Upper lobe of right lung (tissue), 1 donor: ENCODE data around the gene SDK2. TPM values are rescaled to one million over a fixed set of nuclear protein-coding genes. Genes with fewer than 3 reads are reported as not detected.
"Not testable (repeated sequence)": the region's sequence is repeated elsewhere in the genome, so short reads cannot be mapped to it uniquely, and the experiment has no call there.

Source experiments
- ATAC-seq: fragments of 200-7000 bp; cut with Tn5 transposase; one replicate; pipeline ENCODE4 v1.9.1; 2020; ENCODE audit warnings: mild to moderate bottlenecking, moderate library complexity
- DNase-seq: peaks from one replicate; pipeline ENCODE4 v3.0.0-alpha.2; 2020
- H3K27ac ChIP-seq: fragments of 200-600 bp; one replicate; pipeline ENCODE4 v1.8.0; 2022
- H3K27me3 ChIP-seq: fragments of 200-600 bp; one replicate; pipeline ENCODE4 v1.8.0; 2022; ENCODE audit warnings: mild to moderate bottlenecking
- H3K36me3 ChIP-seq: fragments of 200-600 bp; one replicate; pipeline ENCODE4 v1.8.0; 2022
- H3K4me1 ChIP-seq: fragments of 200-600 bp; one replicate; pipeline ENCODE4 v1.8.0; 2022
- H3K4me3 ChIP-seq: fragments of 200-600 bp; one replicate; pipeline ENCODE4 v1.8.0; 2022; ENCODE audit warnings: mild to moderate bottlenecking
- H3K9me3 ChIP-seq: fragments of 200-600 bp; one replicate; pipeline ENCODE4 v1.8.0; 2022
- intact Hi-C: fragments of 100-400 bp; cut with DNase I; formaldehyde crosslinking; loops from one replicate; pipeline ENCODE4 v1.11.0; 2022
- total RNA-seq: library from RNA; stranded (reverse); fragmentation: NEBNext Ultra II Directional; extraction: Animal tissue kit (Norgen Biotek cat#: 25700); gene quantifications from one replicate; pipeline ENCODE4 v1.2.1, GENCODE V29; 2021
- TF ChIP-seq, protein P1 (sequence below): fragments of 200-600 bp; IDR thresholded peaks from one replicate; pipeline ENCODE4 v1.8.0; 2022; ENCODE audit warnings: antibody characterized with exemption
- donor health status: DM: no; HTN: yes; CAD: no; lungs with severe emphysema.

SDK2 gene
- total RNA-seq, 1 donor from 2014 or later = 2.3 TPM

DNA sequence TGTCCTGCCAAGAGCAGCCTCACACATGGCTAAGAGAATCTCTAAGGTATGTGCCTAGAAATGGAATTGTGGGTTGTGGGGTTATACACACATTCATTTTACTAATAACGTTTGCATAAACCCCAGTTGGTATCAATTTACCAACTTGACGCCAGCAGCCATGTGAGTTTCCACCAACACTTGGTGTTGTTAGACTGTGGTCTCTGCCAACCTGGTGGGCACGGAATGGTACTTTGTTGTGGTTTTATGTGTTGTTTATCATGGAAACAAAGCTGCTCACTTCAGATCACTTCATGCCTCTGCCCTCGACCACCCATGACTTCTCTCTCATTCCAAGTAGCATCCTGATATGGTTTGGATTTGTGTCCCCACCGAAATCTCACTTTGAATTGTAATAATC lies 180.4 kb downstream of the SDK2 start:
- H3K27me3 ChIP-seq = no peaks in the 10 kb centered on the region
- intact Hi-C loops = no loop called here
- H3K27ac ChIP-seq = no peak overlapping the region
- no peaks in the 10 kb centered on the region for H3K4me1 ChIP-seq
- TF ChIP-seq, protein P1, sequence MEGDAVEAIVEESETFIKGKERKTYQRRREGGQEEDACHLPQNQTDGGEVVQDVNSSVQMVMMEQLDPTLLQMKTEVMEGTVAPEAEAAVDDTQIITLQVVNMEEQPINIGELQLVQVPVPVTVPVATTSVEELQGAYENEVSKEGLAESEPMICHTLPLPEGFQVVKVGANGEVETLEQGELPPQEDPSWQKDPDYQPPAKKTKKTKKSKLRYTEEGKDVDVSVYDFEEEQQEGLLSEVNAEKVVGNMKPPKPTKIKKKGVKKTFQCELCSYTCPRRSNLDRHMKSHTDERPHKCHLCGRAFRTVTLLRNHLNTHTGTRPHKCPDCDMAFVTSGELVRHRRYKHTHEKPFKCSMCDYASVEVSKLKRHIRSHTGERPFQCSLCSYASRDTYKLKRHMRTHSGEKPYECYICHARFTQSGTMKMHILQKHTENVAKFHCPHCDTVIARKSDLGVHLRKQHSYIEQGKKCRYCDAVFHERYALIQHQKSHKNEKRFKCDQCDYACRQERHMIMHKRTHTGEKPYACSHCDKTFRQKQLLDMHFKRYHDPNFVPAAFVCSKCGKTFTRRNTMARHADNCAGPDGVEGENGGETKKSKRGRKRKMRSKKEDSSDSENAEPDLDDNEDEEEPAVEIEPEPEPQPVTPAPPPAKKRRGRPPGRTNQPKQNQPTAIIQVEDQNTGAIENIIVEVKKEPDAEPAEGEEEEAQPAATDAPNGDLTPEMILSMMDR = no peak
- ATAC-seq = no peak
- DNase-seq = no peak
- no peaks in the 10 kb centered on the region for H3K9me3 ChIP-seq
- no peak overlapping the region for H3K4me3 ChIP-seq
- H3K36me3 ChIP-seq = no peaks in the 10 kb centered on the region

DNA sequence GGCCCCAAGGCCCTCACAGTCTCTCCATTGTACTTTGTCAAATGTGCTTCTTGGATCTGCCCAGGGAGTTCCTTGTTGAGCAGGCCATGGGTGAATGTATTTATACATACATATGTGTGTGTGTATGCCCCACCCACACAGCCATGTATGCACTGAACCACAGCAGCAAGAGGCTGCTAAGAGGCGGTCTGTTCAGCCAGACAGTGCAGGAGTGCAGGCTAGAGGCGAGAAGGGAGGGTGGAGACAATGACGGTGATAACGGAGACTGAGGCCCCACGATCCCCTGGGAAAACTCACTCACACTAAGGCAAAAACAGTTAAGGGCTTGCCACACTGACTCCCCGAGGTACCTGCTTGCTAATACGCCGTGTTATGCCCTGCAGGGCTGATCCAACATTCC lies 181.4 kb downstream of the SDK2 start:
- Histone ChIP-seq H3K4me1 (no peaks in the 10 kb centered on the region), H3K4me3 (no peak overlapping the region), H3K27ac (no peak overlapping the region), H3K27me3 (no peaks in the 10 kb centered on the region), H3K36me3 (no peaks in the 10 kb centered on the region), H3K9me3 (no peaks in the 10 kb centered on the region)
- ATAC-seq = no peak
- intact Hi-C loops = no loop called here
- TF ChIP-seq, protein P1 = no peak
- DNase-seq = no peak

DNA sequence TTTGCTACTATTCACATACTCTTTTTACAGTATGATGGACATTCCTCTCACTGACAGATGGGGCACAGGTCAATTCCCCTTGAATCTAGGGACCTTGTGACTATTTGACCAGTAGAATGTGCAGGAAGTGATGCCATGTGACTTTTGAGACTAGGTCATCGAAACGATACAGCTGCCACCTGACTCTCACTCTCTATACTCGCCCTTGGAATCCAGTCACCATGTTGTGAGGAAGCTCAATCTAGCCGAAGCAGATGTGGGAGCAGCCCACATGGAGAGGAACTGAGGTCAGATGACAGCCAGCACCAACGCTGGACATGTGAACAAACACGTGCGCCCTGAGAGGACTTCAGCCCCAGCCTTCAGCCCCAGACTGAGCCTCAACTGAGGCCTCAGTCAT lies 184.3 kb downstream of the SDK2 start:
- no peak overlapping the region for H3K27ac ChIP-seq
- DNase-seq (no peak), ATAC-seq (no peak)
- intact Hi-C loops = no loop called here
- no peak overlapping the region for H3K4me3 ChIP-seq
- TF ChIP-seq, protein P1 = no peak
- H3K9me3 ChIP-seq = no peaks in the 10 kb centered on the region
- H3K27me3 ChIP-seq = no peaks in the 10 kb centered on the region
- no peaks in the 10 kb centered on the region for H3K4me1 ChIP-seq
- H3K36me3 ChIP-seq = no peaks in the 10 kb centered on the region

DNA sequence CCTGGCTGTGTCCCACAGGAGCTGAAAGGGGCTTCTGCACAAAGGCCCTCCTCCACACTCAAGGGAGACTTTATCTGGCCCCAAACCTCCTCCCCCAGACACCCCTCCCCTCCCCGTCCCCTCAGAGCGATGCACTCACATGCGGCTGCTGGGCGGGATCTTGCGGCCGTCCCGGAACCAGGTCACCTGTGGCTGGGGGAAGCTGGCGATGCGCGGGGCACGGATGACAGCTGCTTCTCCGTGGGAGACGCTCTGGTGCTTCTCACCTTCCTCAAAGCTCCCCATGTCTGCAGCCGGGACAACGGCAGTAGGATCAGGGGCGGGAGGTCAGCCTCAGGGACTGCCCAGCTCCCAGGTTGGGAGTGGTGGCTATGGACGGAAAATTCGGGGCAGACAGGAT lies 188.5 kb downstream of the SDK2 start:
- Histone ChIP-seq H3K27me3 (no peaks in the 10 kb centered on the region), H3K9me3 (no peaks in the 10 kb centered on the region), H3K4me1 (no peaks in the 10 kb centered on the region), H3K36me3 (no peaks in the 10 kb centered on the region), H3K4me3 (no peak overlapping the region), H3K27ac (no peak overlapping the region)
- no peak for ATAC-seq
- TF ChIP-seq, protein P1 = no peak
- no peak for DNase-seq
- intact Hi-C loops = no loop called here

DNA sequence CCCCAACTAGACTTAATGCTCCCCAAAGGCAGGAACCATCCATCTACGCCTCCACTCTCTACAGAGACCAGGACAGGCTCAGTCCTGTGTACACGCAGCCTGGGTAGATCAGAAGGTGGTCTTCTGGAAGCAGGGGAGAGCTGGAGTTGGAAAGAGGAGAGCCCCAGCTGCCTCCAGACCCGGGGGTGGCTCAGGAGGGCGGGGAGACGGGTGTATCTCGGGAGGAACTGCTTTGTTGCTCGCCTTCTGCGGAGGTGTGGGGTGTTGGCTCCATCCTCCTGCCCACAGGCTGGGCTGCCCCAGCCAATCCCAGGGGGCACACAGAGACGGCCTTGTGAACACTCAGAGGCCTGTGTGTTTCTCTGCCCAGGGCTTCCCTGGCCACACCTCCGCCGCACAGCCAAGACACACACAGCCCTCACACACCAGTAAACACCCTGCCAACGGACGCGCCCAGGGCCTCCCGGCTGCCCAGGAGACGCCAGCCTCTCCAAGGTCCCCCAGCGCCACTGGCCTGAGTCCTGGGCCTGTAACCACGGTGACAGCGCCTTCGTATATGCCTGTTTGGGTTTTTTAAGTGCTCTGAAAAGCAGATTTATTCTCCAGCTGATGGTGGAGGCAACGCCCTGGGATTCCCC lies 189.1 kb downstream of the SDK2 start:
- Histone ChIP-seq H3K27me3 (no peaks in the 10 kb centered on the region), H3K27ac (no peak overlapping the region), H3K9me3 (no peaks in the 10 kb centered on the region), H3K4me3 (no peak overlapping the region), H3K36me3 (no peaks in the 10 kb centered on the region), H3K4me1 (no peaks in the 10 kb centered on the region)
- intact Hi-C loops = no loop called here
- TF ChIP-seq, protein P1 = no peak
- DNase-seq (no peak), ATAC-seq (no peak)

DNA sequence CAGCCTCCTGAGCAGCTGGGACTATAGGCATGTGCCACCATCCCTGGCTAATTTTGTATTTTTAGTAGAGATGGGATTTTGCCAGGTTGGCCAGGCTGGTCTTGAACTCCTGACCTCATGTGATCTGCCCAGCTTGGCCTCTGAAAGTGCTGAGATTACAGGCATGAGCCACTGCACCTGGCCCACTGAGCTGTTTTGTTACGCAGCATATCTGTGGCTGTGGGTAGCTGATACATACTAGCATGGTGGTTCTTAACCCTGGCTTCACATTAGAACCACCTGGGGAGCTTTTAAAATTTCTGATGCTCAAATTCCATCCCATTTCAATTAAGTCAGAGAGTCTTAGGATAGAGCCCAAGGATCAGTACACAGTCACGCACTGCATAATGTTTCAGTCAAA lies 190.8 kb downstream of the SDK2 start:
- H3K4me1 ChIP-seq, intact Hi-C loops, H3K9me3 ChIP-seq, H3K36me3 ChIP-seq, DNase-seq, ATAC-seq, H3K4me3 ChIP-seq, H3K27me3 ChIP-seq, H3K27ac ChIP-seq: not testable (repeated sequence)
